Measurements from ENCODE around the gene TAF11L11. TPM values are rescaled to one million over a fixed set of nuclear protein-coding genes. Genes with fewer than 3 reads are reported as not detected.

Gene TAF11L11
- total and polyA plus RNA-seq, 10 of the 15 experiments (the other 5 are each of a cell fraction or from before 2014, with no cell fraction given) = not detected

GRCh38 chr5:17619354-17619753 lies 15.4 kb downstream of the TAF11L11 start (continued):
- TF ChIP-seq YY1 (IDR thresholded peaks at IDR 0.05; ENCODE audit: low read depth, low read length) (no peak), HCFC1 (IDR thresholded peaks at IDR 0.05; ENCODE audit: low read length) (no peak), USF2 (IDR thresholded peaks at IDR 0.05; ENCODE audit: borderline replicate concordance, low read depth, low read length) (no peak), CBX3 (IDR thresholded peaks at IDR 0.05; ENCODE audit: borderline replicate concordance, low read depth) (no peak)

- H3K4me1 ChIP-seq (ENCODE audit: control insufficient read depth, insufficient read depth, low read length) = no peaks in the 10 kb centered on the region
- no peak overlapping the region for H2AFZ ChIP-seq (ENCODE audit: control insufficient read depth, low read depth, low read length)
- H3K9ac ChIP-seq (ENCODE audit: control insufficient read depth, insufficient read depth, low read length) = no peak overlapping the region
- SMC1A ChIA-PET (ENCODE audit: uncharacterized antibody, unreplicated experiment) = no interaction called here
- in situ Hi-C loops (cut with MboI) = no loop called here
- ATAC-seq (no peak), DNase-seq (ENCODE audit: low read depth, low spot score) (no peak), FAIRE-seq (no peak)
- H3K36me3 ChIP-seq (ENCODE audit: control insufficient read depth in 2 of 2, insufficient read depth in 2 of 2, low read length in 1 of 2) = no peaks in the 10 kb centered on the region
- H3K4me3 ChIP-seq = no peak overlapping the region
- H3K4me2 ChIP-seq (ENCODE audit: control insufficient read depth, insufficient read depth) = no peak overlapping the region
- no peaks in the 10 kb centered on the region for H3K79me2 ChIP-seq (ENCODE audit: control insufficient read depth, insufficient read depth, low read length)
- RAD21 ChIA-PET (ENCODE audit: unreplicated experiment) = no interaction called here
- H4K20me1 ChIP-seq (ENCODE audit: control insufficient read depth, insufficient read depth) = no peaks in the 10 kb centered on the region
- no peak overlapping the region for H3K27ac ChIP-seq (ENCODE audit: control insufficient read depth, insufficient read depth)
- H3K27me3 ChIP-seq (replicated peaks in 1 of 2; ENCODE audit: control insufficient read depth in 2 of 2, insufficient read depth in 2 of 2, low read length in 1 of 2) = no peaks in the 10 kb centered on the region
- no peaks in the 10 kb centered on the region for H3K9me3 ChIP-seq (replicated peaks; ENCODE audit: control insufficient read depth, insufficient read depth, low read length)
- BruUV-seq (replicated peaks) = no TSS peak
- WGBS (ENCODE audit: insufficient coverage, insufficient replicate concordance, low lambda C conversion rate, missing lambda C conversion rate) = 62% methylated on average over 17 of the region's 17 CpGs
- intact Hi-C loops (cut with micrococcal nuclease; ENCODE audit: unreplicated experiment) = no loop called here
- POLR2A ChIA-PET = no interaction called here
- CTCF ChIA-PET = no interaction called here
- TF ChIP-seq POLR2AphosphoS5 (IDR thresholded peaks at IDR 0.05; ENCODE audit: low read length) = no peak
- no peak for TF ChIP-seq NR2C1 (IDR thresholded peaks at IDR 0.05)
- TF ChIP-seq CEBPB (IDR thresholded peaks at IDR 0.05; ENCODE audit: borderline replicate concordance in 1 of 2, low read depth in 2 of 2, low read length in 2 of 2) = no peak
- TF ChIP-seq WRNIP1 (IDR thresholded peaks at IDR 0.05; ENCODE audit: borderline replicate concordance, low read depth, low read length) = no peak
- no peak for TF ChIP-seq SP1 (IDR thresholded peaks at IDR 0.05; ENCODE audit: low read depth, low read length)
- no peak for TF ChIP-seq PRDM15 (CRISPR knock-in tag; IDR thresholded peaks at IDR 0.05)
- no peak for TF ChIP-seq PAX8 (IDR thresholded peaks at IDR 0.05)
- no peak for TF ChIP-seq ATF2 (IDR thresholded peaks at IDR 0.05; ENCODE audit: low read length)
- TF ChIP-seq YBX1 (IDR thresholded peaks at IDR 0.05) = no peak
- TF ChIP-seq BHLHE40 (IDR thresholded peaks at IDR 0.05; ENCODE audit: borderline replicate concordance in 1 of 2, low read depth in 2 of 2, low read length in 1 of 2) = no peak
- no peak for TF ChIP-seq POU2F2 (IDR thresholded peaks at IDR 0.05; ENCODE audit: borderline replicate concordance, low read depth, low read length)
- TF ChIP-seq ZNF274 (IDR thresholded peaks at IDR 0.05; ENCODE audit: insufficient read depth, insufficient read length) = no peak
These were observed 16.6 kb downstream of the TAF11L11 start for GRCh38 chr5:17620627-17621026.

Measured in GM12878 (cell line).